ENCODE results near the gene ATG101. TPM values are rescaled to one million over a fixed set of nuclear protein-coding genes. Genes with fewer than 3 reads are reported as not detected.

ATG101 gene
- total RNA-seq, 1 experiment from 2014 or later: 183 TPM

DNA sequence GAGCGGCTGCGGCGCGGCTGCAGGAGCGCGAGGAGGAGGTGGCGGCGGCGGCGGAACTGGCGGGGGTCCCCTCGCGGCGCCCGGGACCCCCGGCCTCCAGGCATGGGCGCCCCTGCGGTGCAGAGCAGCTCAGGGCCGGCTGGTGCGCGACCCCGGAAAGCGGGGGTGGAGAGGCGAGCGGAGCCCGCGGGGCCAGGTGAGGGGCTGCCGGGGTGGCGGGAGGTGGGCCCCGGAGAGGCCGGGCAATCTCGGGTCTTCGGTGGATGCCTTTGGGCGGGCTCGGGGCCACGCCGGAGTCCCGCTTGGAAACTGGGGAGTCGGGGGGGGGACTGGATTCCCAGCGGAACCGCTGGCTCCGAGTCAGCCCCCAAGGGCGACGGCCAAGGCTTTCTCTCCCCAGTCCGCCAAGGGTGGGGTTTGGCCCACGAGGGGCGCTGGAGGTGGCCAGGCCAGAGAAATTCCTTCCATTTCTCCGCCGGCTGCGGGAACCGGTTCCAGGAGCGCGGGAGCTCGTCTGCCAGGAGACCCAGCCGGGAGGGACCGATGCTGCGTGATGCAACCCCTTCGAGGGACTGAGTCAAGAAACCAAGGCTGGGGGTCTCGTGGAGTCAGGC, 32.4 kb upstream of the ATG101 start:
- DNase-seq (ENCODE audit: low read depth): no peak
- in situ Hi-C loops (cut with HindIII; ENCODE audit: low pct_unique_long_range_greater_than_20kb, low sequenced_read_pairs): no loop called here

DNA sequence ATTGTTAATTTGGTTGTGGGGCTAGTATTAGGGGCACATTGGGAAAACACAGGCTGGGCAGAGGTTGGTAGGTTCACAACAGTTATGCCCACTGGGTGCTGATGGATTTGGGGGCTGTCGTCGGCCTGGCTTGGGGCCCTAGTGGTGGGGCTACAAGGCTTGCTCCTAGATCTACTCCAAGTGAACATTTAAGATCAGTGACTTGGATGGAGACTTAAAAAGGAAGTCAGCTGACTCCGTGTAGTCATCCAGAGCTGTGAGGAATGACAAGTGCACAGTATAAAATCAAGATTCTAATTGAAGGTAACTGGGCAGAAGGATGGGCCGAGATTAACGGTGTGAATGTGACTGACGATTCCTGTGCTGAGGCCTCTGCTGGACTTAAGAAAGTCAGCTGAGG, 31.3 kb upstream of the ATG101 start:
- no peak for DNase-seq (ENCODE audit: low read depth)
- in situ Hi-C loops (cut with HindIII; ENCODE audit: low pct_unique_long_range_greater_than_20kb, low sequenced_read_pairs): no loop called here

DNA sequence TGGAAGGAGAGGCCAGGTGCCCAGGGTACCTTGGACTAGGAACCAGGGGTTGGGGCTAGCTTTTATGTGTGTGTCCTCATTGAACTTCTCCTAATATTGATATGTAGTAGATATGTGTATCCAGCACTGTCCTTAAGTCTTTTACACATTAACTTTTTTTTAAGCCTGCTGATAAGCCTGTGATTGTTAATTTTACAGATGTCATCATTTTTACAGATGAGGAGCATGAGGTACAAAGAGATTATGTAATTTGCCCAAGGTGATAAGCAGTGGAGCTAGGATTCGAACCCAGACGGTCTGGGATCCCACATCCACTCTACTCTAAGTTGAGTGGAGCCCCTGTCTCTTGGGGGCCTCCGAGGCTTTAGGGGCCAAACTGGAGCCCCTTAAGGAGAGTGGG, 28.7 kb upstream of the ATG101 start:
- no peak for DNase-seq (ENCODE audit: low read depth)
- in situ Hi-C loops (cut with HindIII; ENCODE audit: low pct_unique_long_range_greater_than_20kb, low sequenced_read_pairs): no loop called here

- no peak for DNase-seq (ENCODE audit: low read depth)
- in situ Hi-C loops (cut with HindIII; ENCODE audit: low pct_unique_long_range_greater_than_20kb, low sequenced_read_pairs): no loop called here
Observed at GRCh38 chr12:52041695-52042123, 28.1 kb upstream of the ATG101 start.

DNA sequence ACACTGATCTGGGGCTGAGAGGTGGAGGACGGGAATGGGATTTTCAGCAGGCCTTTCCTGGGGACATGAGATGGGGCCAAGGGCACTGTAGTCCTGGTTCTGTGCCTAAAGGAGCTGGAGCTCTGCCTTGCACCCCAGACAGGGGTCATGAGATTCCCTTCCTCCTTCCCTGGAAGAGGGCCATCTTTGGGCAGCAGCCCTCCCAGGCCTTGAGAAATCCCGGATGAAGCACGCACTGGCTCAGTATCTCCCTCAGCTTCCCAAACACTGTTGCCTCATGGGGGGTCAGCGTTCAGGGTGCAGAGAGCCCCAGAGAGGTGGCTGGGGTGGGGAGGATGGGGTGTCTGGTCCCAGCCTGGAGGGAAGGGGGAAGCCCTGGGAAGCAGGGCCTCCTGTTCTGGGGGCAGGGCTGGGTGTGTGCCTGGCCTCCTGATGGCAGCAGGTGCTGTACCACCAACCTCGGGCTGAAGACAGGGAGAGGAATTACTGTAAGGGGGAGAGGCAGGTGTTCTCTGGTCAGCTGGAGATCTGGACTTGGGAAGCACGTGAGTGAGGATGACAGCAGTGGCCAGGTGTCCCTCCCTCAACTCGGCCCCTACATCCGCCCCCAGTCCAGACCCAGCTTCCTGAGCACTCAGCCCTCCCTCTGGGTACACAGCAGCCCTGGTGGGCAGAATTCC, 26.9 kb upstream of the ATG101 start:
- in situ Hi-C loops (cut with HindIII; ENCODE audit: low pct_unique_long_range_greater_than_20kb, low sequenced_read_pairs): no loop called here
- no peak for DNase-seq (ENCODE audit: low read depth)

DNA sequence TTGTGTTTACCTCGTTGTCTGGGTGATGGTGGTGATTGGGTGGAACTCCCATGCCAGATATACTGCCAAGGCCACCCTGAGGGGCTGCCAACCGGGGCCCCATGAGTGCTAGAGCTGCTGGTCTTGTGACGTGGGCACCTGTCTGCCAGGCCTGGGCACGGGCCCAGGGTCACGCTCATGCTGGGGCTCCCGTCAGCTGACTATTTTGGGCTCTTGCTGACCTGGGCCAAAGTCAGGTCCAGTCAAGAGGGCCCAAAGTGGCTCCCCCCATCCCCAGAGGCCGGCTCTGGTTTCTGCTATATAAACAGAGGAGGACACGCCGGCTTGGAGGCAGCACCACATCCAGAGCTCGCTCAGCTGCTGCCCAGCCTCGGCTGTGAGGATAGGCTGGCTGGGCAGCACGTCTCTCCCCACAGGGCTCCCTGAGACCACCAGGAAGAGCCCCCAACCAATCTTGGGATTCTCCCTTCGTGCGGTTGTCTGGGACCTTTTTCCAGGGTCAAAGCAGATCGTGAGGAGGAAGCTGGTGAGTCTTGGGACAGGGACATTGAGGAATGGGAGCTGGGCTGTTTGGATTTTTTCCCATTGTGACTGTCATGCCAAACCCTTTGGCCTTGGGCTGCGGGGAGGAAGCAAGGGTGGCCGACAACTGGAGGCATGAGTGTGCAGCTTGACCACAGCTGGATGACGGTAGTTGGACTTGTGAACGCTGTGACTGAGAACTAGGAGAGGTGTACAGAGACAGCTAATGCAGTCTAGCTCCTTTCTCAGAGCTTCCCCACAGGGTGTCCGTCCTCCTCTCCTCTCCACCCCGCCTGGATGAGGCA, 26.2 kb upstream of the ATG101 start:
- in situ Hi-C loops (cut with HindIII; ENCODE audit: low pct_unique_long_range_greater_than_20kb, low sequenced_read_pairs): no loop called here
- no peak for DNase-seq (ENCODE audit: low read depth)

GRCh38 chr12:52044292-52044983, 25.3 kb upstream of the ATG101 start:
- in situ Hi-C loops (cut with HindIII; ENCODE audit: low pct_unique_long_range_greater_than_20kb, low sequenced_read_pairs): no loop called here
- DNase-seq (ENCODE audit: low read depth): no peak

- in situ Hi-C loops (cut with HindIII; ENCODE audit: low pct_unique_long_range_greater_than_20kb, low sequenced_read_pairs): no loop called here
- DNase-seq (ENCODE audit: low read depth): no peak
Observed at GRCh38 chr12:52045794-52046199, 24.0 kb upstream of the ATG101 start.

GRCh38 chr12:52046859-52047258, 22.9 kb upstream of the ATG101 start:
- in situ Hi-C loops (cut with HindIII; ENCODE audit: low pct_unique_long_range_greater_than_20kb, low sequenced_read_pairs): no loop called here

DNA sequence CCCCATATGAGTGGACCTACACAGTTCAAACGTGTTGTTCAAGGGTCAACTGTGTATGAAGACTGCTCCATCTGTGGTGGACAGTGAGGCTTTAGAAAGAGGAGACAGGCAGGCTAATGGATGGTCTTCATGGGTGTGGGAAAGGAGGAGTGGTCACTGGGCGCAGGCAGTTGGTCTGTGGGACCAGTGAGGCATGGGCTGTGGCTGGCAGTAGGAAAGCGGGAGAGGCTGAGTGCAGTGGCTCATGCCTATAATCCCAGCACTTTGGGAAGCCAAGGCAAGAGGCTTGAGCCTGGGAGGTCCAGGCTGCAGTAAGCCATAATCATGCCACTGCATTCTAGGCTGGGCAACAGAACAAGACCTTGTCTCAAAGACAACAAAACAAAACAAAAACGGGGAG, 20.5 kb upstream of the ATG101 start:
- DNase-seq (ENCODE audit: low read depth): no peak
- in situ Hi-C loops (cut with HindIII; ENCODE audit: low pct_unique_long_range_greater_than_20kb, low sequenced_read_pairs): no loop called here

More at GRCh38 chr12:52046859-52047258, 22.9 kb upstream of the ATG101 start:
- DNase-seq (ENCODE audit: low read depth): no peak

GRCh38 chr12:52049688-52050087, 20.1 kb upstream of the ATG101 start:
- in situ Hi-C loops (cut with HindIII; ENCODE audit: low pct_unique_long_range_greater_than_20kb, low sequenced_read_pairs): no loop called here
- DNase-seq (ENCODE audit: low read depth): no peak

DNA sequence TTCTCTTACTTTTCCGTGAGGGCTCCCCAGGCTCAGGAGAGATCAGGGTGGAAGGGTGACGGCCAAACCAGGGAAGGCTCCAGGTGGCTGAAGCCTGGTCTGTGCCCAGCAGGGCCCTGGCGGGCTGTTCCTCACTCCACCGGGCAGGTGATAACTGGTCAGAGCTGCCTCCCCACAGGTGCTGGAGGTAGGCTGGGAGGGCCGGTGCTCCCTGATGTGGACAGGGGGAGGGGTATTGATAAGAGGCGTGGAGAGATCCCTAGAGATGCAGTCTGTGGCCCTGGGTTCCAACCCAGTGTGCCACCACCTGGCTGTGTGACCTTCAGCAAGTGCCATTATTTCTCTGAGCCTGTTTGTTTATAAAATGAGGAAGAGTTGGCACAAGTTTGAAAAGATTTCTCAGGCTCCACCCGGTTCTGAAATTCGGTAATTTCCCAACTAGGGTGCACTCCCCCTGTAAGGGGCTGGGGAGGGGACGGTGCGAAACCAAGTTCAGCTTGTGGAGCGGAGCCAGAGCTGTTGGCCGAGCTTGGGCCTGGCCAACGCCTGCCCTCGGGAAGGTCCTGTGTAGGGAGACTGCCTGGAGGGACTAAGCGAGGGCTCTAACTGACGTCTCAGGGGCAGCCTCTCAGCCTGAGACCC, 19.5 kb upstream of the ATG101 start:
- in situ Hi-C loops (cut with HindIII; ENCODE audit: low pct_unique_long_range_greater_than_20kb, low sequenced_read_pairs): no loop called here
- DNase-seq (ENCODE audit: low read depth): no peak

- in situ Hi-C loops (cut with HindIII; ENCODE audit: low pct_unique_long_range_greater_than_20kb, low sequenced_read_pairs): no loop called here
- DNase-seq (ENCODE audit: low read depth): peak; percentile 91
Observed at GRCh38 chr12:52050758-52051541, 18.8 kb upstream of the ATG101 start, which contains the start of gene NR4A1. NR4A1 (plus strand) TSS chr12:52051442; CDS start chr12:52054329, 2,887 bp downstream.

GRCh38 chr12:52052468-52053186, 17.2 kb upstream of the ATG101 start:
- DNase-seq (ENCODE audit: low read depth): peak; percentile 22
- in situ Hi-C loops (cut with HindIII; ENCODE audit: low pct_unique_long_range_greater_than_20kb, low sequenced_read_pairs): no loop called here

DNA sequence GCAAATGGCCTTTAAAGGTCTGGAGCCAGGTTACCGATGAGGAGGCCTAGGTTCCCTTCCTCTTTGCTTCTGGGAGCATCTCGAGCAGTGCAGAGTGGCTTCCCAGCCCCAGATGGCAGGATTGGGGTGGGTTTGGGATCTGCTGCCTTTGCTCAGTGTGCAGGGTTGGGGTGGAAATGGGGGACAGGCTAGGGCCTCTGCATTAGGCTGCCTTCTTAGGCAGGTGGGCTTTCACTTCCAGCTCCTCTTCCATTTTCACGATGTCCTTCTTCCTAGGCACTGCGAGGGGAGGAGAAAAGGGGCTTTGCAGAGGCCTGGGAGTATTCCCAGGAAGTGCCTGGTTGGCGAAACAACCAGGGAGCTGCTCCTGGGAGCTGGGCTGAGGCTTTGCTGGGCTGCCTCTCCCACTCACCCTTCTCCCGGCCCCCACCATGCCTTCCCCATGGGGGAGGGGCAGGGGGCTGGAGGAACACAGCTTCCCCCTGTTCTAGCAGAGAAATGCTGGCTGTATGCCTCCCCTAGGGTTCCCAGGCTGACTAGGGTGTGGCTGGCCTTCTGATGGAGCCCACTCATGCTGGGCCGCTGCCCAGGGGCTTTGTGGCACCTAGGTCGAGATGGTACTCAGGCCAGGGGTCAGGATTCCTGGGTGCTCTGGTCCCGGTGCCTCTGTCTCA, 16.1 kb upstream of the ATG101 start:
- in situ Hi-C loops (cut with HindIII; ENCODE audit: low pct_unique_long_range_greater_than_20kb, low sequenced_read_pairs): no loop called here
- no peak for DNase-seq (ENCODE audit: low read depth)

DNA sequence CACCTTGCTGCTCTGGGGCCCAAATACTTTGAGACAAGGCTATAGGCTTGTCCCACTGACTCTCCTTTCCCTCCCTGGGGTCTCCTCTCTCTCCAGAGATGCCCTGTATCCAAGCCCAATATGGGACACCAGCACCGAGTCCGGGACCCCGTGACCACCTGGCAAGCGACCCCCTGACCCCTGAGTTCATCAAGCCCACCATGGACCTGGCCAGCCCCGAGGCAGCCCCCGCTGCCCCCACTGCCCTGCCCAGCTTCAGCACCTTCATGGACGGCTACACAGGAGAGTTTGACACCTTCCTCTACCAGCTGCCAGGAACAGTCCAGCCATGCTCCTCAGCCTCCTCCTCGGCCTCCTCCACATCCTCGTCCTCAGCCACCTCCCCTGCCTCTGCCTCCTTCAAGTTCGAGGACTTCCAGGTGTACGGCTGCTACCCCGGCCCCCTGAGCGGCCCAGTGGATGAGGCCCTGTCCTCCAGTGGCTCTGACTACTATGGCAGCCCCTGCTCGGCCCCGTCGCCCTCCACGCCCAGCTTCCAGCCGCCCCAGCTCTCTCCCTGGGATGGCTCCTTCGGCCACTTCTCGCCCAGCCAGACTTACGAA, 15.4 kb upstream of the ATG101 start:
- no peak for DNase-seq (ENCODE audit: low read depth)
- in situ Hi-C loops (cut with HindIII; ENCODE audit: low pct_unique_long_range_greater_than_20kb, low sequenced_read_pairs): no loop called here
